GM13976 (cell line): ENCODE measurements around the gene TMEM37.

ENCODE experiments used
- DNase-seq: peaks from one replicate; pipeline ENCODE4 v3.0.0; 2012; ENCODE audit warnings: low spot score
- CTCF ChIP-seq: IDR thresholded peaks from 2 replicates; pipeline ENCODE4 v1.5.1; 2012; ENCODE audit warnings: borderline replicate concordance, mild to moderate bottlenecking; ENCODE audit not compliant: insufficient read depth; ENCODE audit errors: extremely low read depth, missing control alignments, control extremely low read depth
- in situ Hi-C: fragments of 300-500 bp; cut with MboI; formaldehyde crosslinking; loops from one replicate; pipeline ENCODE4 v1.12.0; 2022; ENCODE audit warnings: low sequenced_read_pairs, mixed read lengths, inconsistent platforms; ENCODE audit not compliant: unreplicated experiment

Gene TMEM37

GRCh38 chr2:119423108-119423444 is 8.6 kb upstream of the TMEM37 start:
- in situ Hi-C loops = no loop called here
- no peak for DNase-seq
- TF ChIP-seq CTCF = no peak

GRCh38 chr2:119423811-119424210 is 7.8 kb upstream of the TMEM37 start:
- no peak for DNase-seq
- in situ Hi-C loops = no loop called here

GRCh38 chr2:119424284-119425118 is 7.2 kb upstream of the TMEM37 start:
- DNase-seq = no peak
- TF ChIP-seq CTCF = no peak
- in situ Hi-C loops = no loop called here

More at GRCh38 chr2:119423811-119424210, 7.8 kb upstream of the TMEM37 start:
- no peak for TF ChIP-seq CTCF

GRCh38 chr2:119425119-119425405 is 6.6 kb upstream of the TMEM37 start:
- no peak for TF ChIP-seq CTCF
- in situ Hi-C loops = no loop called here
- DNase-seq = no peak

- no peak for TF ChIP-seq CTCF
- DNase-seq = no peak
- in situ Hi-C loops = no loop called here
Measured at GRCh38 chr2:119425620-119426395, 5.8 kb upstream of the TMEM37 start.

- in situ Hi-C loops = no loop called here
- TF ChIP-seq CTCF = no peak
- DNase-seq = no peak
Measured at GRCh38 chr2:119426396-119426675, 5.3 kb upstream of the TMEM37 start.
